Measurements from ENCODE around the gene MPG.

DNA sequence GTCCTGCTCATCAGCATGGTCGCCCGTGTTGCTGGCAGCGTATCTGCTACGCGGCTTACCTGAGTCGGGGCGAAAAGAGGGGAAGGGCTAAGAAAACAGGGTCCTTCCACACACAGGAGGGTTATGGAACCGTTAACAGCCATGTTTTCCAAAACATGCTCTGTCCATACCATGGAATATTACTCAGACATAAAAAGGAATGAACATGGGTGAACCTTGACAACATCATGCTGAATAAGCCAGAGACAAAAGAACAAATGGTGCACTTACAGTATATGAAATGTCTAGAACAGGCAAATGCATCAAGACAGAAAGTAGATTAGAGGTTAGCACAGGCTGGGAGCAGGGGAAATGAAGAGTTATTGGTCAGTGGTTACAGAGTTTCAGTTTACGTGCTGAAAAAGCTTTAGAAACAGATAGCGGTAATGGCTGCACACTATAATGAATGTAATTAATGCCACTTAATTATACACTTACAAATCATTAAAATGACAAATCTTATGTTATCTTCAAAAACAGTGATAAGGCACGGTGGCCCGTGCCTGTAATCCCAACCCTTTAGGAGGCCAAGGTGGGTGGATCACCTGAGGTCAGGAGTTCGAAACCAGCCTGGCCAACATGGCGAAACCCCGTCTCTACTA lies 52.6 kb downstream of the MPG start:
- no peak for TF ChIP-seq EP300 (IDR thresholded peaks at IDR 0.05)
- TF ChIP-seq, protein P1, sequence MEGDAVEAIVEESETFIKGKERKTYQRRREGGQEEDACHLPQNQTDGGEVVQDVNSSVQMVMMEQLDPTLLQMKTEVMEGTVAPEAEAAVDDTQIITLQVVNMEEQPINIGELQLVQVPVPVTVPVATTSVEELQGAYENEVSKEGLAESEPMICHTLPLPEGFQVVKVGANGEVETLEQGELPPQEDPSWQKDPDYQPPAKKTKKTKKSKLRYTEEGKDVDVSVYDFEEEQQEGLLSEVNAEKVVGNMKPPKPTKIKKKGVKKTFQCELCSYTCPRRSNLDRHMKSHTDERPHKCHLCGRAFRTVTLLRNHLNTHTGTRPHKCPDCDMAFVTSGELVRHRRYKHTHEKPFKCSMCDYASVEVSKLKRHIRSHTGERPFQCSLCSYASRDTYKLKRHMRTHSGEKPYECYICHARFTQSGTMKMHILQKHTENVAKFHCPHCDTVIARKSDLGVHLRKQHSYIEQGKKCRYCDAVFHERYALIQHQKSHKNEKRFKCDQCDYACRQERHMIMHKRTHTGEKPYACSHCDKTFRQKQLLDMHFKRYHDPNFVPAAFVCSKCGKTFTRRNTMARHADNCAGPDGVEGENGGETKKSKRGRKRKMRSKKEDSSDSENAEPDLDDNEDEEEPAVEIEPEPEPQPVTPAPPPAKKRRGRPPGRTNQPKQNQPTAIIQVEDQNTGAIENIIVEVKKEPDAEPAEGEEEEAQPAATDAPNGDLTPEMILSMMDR (IDR thresholded peaks at IDR 0.05) = no peak
- no peak for TF ChIP-seq POLR2A (IDR thresholded peaks at IDR 0.05)
